HG02840 (cell line): ENCODE data around the gene RBP5.

Source experiments
- ATAC-seq: cut with Tn5 transposase; IDR thresholded peaks from one replicate; pipeline ENCODE4 v1.9.1; 2021; ENCODE audit warnings: mild to moderate bottlenecking, moderate library complexity, moderate number of reproducible peaks; ENCODE audit not compliant: unreplicated experiment, low FRiP score

The RBP5 gene

DNA sequence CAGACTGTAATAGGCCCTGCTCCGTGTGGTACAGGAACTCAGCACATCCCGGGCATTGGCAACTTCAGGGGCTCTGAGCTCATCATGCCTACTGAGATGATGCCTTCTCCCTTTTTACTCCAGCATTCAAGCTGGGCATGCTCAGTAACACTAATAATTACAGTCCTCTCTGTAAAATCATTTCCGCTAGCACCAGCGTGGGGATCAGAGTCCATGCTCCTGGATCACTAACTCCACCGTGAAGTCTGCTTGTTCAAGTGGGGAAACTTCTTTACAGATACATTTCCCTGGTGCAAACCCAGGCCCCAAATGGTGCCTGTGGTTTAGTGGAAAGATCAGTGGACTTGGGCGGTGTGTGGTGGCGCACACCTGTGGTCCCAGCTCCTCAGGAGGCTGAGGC lies 18.2 kb upstream of the RBP5 start:
- ATAC-seq, result no peak

DNA sequence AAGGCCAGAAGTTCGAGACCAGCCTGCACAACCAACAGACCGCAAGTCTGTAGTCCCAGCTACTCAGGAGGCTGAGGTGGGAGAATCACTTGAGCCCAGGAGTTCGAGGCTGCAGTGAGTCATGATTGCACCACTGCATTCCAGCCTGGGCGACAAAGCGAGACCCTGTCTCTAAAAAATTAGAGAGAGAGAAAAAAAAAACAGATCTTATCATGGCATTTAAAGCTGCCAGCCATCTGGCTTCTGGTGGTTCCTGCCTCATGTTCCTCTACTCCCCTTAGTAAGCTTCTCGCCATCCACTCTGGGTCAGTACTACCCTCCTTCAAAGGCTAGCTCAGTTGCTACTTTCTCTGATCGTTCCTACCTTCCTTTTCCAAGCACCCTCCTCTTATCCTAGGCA lies 17.5 kb upstream of the RBP5 start:
- no peak for ATAC-seq

DNA sequence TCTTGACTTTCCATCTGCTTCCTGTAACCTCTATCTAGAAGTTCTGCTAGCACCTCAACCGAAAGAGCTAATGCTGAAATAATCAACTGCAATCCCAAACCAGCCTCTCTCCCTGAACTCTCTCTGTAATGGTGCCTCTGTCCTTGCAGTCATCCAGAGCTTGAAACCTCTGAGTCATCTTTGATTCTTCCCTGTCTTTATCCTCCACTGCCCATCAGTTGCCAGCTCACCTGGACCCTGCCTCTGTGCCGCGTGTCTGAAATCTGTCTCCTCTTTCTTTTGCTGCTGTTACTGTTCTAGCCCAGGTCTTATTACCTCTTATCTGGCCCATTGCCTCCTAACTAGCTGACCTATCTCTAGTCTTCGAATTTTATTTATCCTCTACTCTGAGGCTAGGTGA lies 17.0 kb upstream of the RBP5 start:
- no peak for ATAC-seq

DNA sequence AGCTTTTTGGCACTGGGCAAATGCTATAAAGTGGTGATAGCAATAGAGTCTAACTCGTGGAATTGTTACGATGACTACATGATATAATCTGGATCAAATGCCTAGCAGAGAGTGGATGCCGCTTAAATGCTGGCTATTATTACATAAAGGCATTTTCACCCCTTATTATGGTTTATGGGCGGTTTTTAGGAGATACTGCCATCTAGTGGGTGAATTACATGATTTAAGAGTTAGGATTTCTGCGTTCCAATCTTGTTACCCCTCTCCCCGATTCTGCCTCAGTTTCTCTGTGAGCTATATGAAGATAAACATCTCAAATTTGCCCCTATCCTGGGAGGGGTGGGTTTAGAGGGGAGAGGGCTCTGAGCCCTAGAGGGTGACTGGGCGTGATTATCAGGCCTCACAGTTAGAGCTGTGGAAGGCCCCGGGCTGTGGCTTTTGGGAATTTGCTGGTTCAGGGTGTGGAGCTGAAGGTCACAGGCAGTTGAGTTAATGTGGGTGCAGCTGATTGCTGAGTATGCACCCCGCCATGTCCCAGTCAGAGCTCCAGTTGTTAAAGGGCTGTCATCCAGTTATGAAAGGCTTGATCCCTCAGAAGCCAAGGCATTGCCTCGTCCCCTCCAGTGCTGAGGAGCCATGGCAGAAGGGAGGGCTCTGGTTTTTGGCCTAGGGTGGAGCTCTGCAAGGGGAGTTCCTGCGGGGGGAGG lies 15.9 kb upstream of the RBP5 start:
- no peak for ATAC-seq

DNA sequence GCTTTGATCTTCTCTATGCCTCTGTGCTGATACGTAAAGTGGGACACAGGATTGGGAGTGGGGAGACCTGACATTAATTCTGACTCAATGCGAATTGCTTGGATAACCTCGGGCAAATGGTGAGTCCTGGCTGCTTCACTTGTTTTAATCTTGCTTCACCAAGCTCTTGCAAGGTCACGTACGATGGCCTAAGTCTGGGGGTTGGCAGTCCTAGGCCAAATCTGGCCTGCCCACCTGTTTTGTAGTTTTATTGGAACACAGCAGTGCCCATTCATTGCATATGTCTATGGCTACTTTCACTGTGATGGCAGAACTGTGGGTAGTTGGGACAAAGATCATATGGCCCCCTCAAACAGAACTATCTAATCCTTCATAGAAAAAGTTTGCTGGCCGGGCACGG lies 14.9 kb upstream of the RBP5 start:
- no peak for ATAC-seq

DNA sequence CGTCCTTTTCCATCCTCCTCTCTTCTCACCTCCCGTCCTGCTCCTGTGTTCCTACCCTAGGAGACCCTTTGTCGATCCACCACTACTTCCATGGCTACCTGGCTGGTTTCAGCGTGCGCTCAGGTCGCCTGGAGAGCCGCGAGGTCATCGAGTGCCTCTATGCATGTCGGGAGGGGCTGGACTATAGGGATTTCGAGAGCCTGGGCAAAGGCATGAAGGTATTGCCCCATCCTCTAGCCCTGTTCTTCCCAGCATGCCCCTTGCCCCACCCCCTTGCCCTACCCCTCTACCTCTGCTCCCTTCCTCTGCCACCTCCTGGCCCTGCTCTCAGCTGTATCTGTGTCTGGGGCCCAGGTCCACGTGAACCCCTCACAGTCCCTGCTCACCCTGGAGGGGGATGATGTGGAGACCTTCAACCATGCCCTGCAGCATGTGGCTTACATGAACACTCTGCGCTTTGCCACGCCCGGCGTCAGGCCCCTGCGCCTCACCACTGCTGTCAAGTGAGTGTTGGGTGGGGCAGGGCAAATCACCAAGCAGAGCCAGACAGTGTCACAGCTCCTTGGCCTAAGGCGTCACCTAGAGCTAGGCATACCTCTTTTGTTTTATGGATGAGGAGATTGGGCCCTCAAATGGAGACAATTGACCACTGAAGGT lies 14.2 kb upstream of the RBP5 start:
- ATAC-seq, result no peak

DNA sequence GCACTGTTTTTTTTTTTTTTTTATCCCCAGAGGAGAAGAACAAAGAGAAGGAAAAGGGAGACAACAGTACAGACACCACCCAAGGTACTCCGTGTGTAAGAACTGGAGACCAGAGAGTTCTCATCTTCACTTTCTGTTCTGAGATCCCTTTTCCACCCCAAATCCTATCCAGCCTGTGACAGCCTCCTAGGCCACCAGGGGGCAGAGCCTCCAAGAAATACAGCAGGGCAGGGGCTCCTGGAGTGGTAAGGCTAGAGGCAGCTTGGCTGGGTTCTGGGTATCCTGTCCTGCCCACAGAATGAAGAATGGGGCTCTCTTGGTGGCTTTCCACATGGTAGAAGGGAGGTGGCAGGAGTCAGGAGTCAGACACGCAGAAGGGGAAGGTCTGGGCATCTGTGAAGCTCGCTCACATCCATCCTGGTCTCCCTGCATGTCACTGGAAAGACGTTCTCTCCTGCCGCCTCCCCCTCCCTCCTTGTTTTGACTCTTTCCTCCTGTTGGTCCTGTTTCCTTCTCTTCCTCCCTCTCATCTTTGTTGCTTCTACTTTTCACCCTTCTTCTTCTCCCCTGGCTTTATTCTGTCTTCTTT lies 13.5 kb upstream of the RBP5 start:
- no peak for ATAC-seq

DNA sequence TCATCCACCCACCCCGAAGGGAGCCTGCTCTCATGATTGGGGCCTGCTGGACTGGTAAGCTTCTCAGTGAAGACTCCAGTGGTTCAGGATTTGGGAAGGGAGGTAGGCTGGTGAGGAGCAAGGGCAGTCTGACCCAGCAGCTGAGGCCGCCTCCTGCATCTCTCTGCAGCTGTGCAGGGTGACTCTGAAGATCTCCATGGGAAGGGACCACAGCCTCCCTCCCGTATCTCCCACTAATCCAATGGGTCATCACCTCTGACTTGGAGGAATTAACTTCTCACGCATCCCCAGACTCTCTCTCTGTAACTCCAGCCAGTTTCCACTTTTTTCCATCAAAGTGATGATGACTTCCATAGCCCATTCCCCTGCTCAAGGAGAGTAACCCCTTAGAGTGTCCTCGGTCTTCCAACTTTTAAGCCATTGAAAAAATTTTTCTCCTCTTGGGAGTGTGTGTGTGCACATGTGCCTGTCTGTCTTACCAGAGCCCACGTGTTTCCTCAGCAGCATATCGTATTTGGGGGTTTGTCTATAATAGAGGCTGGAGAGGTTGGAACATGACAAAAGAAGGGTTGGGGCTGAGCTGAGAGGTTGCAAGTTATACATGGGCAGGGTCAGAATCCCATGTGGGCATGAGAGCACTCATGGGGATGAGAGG lies 12.8 kb upstream of the RBP5 start:
- ATAC-seq, result no peak

DNA sequence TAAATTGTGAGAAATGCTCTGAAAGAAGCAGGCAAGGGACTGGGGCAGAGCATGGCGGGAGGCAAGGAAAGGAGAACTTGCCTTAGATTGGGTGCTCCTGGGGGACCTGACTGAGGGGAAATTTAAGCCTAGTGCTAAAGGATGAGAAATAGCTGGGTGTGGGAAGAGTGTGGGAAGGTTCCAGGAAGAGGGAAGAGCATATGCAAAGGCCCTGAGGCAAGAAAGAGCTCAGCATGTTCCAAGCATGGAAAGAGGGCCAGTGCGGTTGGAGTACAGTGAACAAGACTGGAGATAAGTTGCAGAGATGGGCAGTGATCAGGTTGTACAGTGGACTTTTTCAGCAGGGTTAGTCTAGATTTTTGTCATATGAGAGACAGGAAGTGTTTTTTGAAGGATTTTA lies 10.5 kb upstream of the RBP5 start:
- no peak for ATAC-seq

DNA sequence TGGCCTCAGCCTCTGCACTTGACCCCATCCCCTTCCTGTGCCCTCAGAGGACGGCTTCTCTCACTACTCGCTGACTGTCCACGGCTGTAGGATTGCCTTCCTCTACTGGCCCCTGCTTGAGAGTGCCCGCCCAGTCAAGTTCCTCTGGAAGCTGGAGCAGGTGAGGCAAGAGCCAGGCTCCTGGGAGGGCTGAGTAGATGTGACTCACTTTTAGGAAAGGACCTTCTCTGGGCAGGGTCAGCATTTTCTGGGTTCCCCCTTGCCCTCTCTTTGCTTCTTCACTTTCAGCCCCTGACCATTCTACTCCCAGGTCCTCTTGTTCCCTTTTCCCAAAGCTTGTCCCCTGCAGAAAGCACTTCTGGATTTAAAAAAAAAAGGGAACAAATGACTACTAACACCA lies 9.2 kb upstream of the RBP5 start:
- no peak for ATAC-seq

DNA sequence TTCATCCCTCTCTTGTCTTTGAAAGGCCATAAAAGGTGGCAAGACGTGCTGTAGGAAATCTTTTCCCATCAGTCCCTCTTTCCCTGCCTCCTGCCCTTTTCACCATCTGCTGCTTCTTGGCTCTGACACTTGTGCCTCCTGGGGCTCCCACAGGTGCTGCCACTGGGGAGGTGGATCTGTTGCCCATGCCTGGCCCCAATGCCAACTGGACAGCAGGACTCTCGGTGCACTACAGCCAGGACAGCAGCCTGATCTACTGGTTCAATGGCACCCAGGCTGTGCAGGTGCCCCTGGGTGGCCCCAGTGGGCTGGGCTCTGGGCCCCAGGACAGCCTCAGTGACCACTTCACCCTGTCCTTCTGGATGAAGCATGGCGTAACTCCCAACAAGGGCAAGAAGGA lies 8.0 kb upstream of the RBP5 start:
- ATAC-seq, result no peak

DNA sequence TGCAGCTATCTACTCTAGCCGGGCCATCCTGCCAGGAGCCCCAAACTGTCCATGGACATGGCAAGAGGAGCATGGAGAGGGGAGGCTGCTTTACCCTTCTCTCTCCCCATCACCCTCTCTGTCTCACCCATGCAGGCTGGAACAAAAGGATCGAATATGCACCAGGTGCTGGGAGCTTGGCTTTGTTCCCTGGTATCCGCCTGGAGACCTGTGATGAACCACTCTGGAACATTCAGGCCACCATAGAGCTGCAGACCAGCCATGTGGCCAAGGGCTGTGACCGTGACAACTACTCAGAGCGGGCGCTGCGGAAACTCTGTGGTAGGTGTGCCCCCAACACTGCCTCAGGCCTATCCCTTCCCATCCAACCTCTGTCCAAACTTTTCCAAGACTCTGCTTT lies 7.4 kb upstream of the RBP5 start:
- no peak for ATAC-seq

DNA sequence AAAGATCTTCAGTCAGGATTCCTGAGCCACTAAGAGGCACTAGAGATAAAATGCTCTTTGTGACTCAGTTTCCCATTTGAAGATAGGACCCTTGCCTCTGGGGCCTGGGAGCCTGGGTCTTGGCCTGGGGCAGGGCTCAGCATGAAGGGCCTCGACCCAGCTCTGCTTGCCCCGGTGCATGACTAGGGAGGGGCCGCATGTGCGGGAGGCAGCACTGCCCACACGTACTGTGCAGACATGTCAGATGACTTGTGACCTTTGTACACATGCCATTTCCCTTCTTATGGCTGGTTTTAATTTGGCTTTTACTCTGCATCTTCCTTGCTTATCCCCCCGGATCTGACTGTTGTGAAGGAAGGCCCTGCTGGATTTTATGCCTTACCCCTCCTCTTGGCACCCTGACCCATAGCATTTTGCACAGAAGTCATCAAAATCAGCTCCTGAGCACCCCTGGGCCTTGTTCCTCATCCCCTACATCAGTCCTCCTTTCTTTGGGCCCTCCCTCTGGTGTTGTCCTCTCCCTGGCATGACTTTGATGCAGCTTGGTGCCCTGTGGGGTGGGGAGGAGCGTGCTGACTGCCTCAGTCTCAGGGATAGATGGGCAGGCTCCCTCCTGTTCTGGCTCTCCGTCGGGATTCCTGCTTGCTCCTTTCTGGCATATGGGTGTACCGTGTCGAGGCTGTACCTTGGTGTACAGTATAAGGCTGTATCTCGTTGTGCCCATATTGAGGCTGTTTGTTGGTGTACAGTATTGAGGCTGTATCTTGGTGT lies 5.9 kb upstream of the RBP5 start:
- ATAC-seq, result no peak

DNA sequence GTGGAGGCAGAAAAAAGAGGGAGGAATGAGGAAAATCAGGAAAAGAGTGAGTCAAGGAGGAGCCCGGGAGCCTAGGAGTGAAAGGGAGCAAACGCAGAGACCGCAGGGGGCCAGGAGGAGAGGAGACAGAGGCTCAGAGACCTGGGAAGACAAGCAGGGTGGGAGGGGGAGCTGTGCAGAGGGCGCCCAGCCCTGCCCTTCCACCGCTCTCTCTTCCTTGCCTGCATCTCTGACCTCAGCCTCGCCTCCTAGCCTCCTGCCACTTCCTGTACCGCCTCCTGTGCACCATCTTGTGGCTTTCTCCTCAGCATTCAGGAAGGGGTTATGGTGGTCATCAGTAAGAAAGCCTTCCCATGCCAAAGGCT lies 2.8 kb upstream of the RBP5 start:
- ATAC-seq, result no peak

DNA sequence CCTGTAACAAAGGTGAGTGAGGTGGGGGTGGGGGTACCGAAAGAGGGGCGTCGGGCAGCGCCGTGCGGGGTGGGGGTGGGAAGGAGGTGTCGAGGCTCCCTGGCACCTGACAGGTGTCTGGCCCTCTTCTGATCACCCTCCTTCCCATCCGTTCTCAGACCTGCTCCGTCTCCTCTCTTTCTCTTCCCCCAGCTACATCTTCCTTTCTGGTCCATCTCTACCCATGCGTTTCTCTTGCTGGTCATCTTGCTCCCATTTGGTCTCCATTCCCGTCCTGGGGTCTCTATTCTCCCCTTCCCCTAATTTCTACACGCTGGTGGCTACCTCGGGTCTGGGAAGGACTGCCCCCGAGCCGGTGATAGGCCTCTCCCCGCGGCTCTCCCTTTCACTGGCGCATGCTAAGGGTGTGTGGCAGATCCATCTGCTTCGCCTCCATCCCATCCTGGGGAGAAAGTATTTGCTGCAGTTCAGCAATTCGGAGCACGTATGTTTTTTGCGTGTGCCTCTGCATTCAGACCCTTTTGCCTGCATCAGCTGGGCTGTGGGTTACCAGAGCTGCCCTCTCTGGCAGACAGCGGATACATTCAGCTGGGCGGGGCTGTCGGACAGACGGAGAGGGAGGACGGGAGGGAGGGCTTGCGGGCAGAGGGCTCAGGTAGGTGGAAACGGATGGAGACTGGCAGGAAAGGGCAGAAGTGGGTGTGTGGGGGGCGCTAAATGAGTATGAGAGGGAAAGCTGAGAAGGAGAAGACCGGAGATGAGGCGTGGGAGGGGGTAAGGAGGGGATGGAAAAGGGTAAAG lies 2.2 kb upstream of the RBP5 start:
- no peak for ATAC-seq

DNA sequence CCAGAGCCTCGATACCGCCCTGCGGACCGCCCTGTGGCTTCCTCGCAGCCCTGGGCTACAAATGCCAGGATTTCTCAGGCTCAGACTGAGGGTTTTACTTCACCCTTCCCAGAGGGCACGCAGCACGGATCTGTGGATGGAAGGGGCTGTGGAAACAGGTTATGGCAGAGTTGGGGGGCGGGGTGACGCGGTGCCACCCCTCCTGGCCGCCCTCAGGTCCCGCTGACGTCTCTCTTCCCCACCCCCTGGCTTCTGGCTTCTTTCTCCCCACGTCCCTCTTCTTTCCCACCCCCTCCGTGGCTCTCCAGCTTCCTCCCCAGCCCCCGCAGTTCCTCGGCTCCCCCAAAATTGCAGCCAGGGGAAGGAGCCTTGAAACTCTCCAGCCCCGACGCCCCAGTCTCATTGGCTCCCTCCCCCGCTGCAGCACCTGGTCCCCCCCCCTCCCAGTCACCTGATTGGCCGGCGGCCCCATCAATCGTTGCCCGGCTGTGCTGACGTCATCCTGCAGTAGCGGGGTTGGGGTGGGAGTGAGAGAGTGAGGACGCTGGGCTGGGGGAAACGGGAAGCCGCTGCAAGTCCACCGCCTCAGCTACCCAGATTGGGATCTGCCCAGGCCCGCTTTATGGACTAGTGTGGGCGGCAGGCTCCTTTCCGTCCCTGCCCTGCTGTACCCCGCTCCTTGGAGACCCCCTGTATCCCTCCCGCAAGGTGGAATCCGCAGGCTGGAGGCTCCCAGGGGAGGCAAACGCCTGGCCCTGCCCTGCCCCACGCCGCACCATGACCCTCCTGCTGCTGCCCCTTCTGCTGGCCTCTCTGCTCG lies 1.4 kb upstream of the RBP5 start, which contains the start of gene CLSTN3:
Gene CLSTN3, plus strand, starts transcription at position 500 of the 820 bp plus-strand sequence. Its CDS starts 278 bp downstream, at position 778.
- ATAC-seq, result peak; percentile 85

DNA sequence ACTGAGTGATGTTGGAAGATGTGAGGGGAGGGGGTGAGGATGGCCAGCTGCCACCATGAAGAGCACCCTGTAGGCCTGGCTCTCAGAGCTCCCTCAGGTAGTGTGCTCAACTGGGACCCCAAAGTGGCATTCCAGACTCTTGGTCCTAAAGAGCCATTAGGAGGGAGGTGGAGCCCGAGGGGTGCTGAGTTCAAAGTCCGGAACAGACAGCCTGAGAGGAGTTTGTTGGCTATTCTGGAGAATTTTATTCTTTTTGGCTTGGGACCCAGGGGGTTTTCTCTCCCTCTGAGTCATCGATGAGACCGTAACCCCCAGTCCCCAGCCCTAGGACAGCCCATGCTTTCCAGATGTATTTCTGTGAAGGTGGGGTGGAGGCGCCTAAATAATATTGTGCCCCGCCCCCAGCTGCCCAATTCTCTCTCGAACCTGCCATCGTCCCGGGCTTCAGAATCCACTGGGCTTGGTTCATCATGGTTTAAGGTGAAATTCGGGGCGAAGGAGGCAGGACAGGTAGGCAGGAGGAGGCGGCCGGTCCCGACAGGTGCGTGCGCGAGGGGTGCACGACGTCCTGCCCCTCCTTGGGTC lies 690 bp upstream of the RBP5 start:
- peak; percentile 19 for ATAC-seq

DNA sequence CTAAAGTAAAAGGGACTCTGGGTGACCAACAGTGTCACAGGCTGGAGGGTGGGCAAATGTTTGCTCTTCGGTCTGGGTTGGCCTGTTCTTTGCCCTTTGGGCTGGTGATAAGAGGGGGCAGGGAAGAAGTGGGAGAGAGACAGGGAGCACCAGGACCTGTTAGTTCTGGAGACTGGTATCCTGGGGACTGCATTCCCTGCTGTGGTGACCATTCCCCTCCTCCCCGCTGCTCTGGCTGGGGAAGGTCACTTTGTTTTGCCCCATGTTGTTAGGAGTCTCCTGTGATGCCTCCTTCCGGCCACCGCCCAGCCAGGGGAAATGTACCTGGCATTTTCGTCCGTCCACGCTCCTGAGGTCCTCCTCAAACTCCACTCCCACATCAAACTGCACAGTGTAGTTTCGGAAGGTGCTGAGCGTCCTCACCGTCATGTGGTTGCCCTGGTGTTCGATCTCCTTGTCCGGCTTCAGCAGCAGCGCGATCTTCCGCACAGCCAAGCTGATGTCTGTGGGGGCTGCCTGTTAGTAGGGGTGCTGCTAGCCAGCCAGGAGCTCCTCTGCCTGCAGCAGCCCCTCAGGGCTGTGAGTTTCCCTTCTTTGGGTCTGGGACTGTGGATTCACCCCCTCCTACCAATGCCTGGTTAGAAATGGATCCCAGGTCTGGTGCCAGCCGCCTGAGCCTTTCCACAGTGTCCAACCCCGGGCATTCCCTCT lies 618 bp downstream of the RBP5 start:
- no peak for ATAC-seq
